Renal cortex interstitium (tissue), 3 donors: ENCODE measurements around the gene LZTS2. TPM values are rescaled to one million over a fixed set of nuclear protein-coding genes. Genes with fewer than 3 reads are reported as not detected.

Source experiments
- polyA plus RNA-seq, 3 donors: library from polyadenylated mRNA; unstranded; fragments of 120-200 nt; gene quantifications; one replicate each; pipeline ENCODE4 v1.2.1, GENCODE V29; 2013; ENCODE audit not compliant: insufficient read length in 3 of 3

The LZTS2 gene
- polyA plus RNA-seq, 3 donors, result 45.4 to 72.3 (median 70.8) TPM

Other genes starting within 250 kb of the LZTS2 start
- 10 to 100 TPM; 33.4 to 45.6 (median 36.9) TPM for gene SLF2, start 86.8 kb upstream of the LZTS2 start, polyA plus RNA-seq
- gene SEMA4G, start 30.3 kb upstream of the LZTS2 start, polyA plus RNA-seq, result 10 to 100 TPM; 49.8 to 52.7 (median 50.3) TPM
- gene MRPL43, start 12.3 kb upstream of the LZTS2 start, polyA plus RNA-seq, result 100 to 1,000 TPM in 2 of 3 donors, 10 to 100 TPM in 1; 94.5 to 105 (median 100) TPM
- 10 to 100 TPM; 13.4 to 17.1 (median 16.1) TPM for gene TWNK, start 12.3 kb upstream of the LZTS2 start, polyA plus RNA-seq
- 1 to 10 TPM; 2.3 to 4.3 (median 3.8) TPM for gene PDZD7, start 31.3 kb downstream of the LZTS2 start, polyA plus RNA-seq
- 10 to 100 TPM; 22.4 to 36.1 (median 24.2) TPM for gene SFXN3, start 31.4 kb downstream of the LZTS2 start, polyA plus RNA-seq
- gene KAZALD1, start 62.2 kb downstream of the LZTS2 start, polyA plus RNA-seq, result 10 to 100 TPM in 1 of 3 donors, 1 to 10 TPM in 2; 8.0 to 12.7 (median 10.0) TPM
- under 1 TPM in 2 of 3 donors, not detected in 1; 0.09 TPM for gene TLX1, start 131.5 kb downstream of the LZTS2 start, polyA plus RNA-seq
- under 1 TPM in 1 of 3 donors, not detected in 2; 0.03 TPM for gene LBX1, start 229.7 kb downstream of the LZTS2 start, polyA plus RNA-seq